Measurements from ENCODE around the gene SMIM13.

The SMIM13 gene

GRCh38 chr6:11093626-11094410, at the start of gene SMIM13:
Gene SMIM13, plus strand, starts transcription at chr6:11093834. Its CDS starts 480 bp downstream, at chr6:11094314.
- DNase-seq = peak; percentile 98

- peak; percentile 82 for DNase-seq
Observed at GRCh38 chr6:11043961-11044711, 49.5 kb upstream of the SMIM13 start, which contains the start of gene ELOVL2. Gene ELOVL2, minus strand, starts transcription at chr6:11044305. Its CDS starts 75 bp downstream, at chr6:11044230.

GRCh38 chr6:11044712-11045167, 48.9 kb upstream of the SMIM13 start:
- DNase-seq = peak; percentile 57

GRCh38 chr6:11050731-11051130, 42.9 kb upstream of the SMIM13 start:
- DNase-seq = peak; percentile 30

GRCh38 chr6:11053307-11053706, 40.3 kb upstream of the SMIM13 start:
- DNase-seq = no peak

- no peak for DNase-seq
Observed at GRCh38 chr6:11054722-11055121, 38.9 kb upstream of the SMIM13 start.

- DNase-seq = no peak
Observed at GRCh38 chr6:11055127-11055627, 38.5 kb upstream of the SMIM13 start.

- DNase-seq = no peak
Observed at GRCh38 chr6:11056871-11057270, 36.8 kb upstream of the SMIM13 start.

GRCh38 chr6:11058406-11058805, 35.2 kb upstream of the SMIM13 start:
- no peak for DNase-seq

GRCh38 chr6:11062083-11062482, 31.6 kb upstream of the SMIM13 start:
- no peak for DNase-seq

GRCh38 chr6:11062715-11063114, 30.9 kb upstream of the SMIM13 start:
- no peak for DNase-seq

- no peak for DNase-seq
Observed at GRCh38 chr6:11064836-11065235, 28.8 kb upstream of the SMIM13 start.

GRCh38 chr6:11065436-11066202, 28.0 kb upstream of the SMIM13 start:
- no peak for DNase-seq

GRCh38 chr6:11066505-11067347, 26.9 kb upstream of the SMIM13 start:
- peak; percentile 36 for DNase-seq

- DNase-seq = peak; percentile 10
Observed at GRCh38 chr6:11067348-11067747, 26.3 kb upstream of the SMIM13 start.

GRCh38 chr6:11069760-11070159, 23.9 kb upstream of the SMIM13 start:
- DNase-seq = no peak

- no peak for DNase-seq
Observed at GRCh38 chr6:11072101-11072500, 21.5 kb upstream of the SMIM13 start.

GRCh38 chr6:11076540-11076939, 17.1 kb upstream of the SMIM13 start:
- DNase-seq = no peak

GRCh38 chr6:11078266-11078665, 15.4 kb upstream of the SMIM13 start:
- DNase-seq = no peak

GRCh38 chr6:11080296-11080695, 13.3 kb upstream of the SMIM13 start:
- DNase-seq = no peak

GRCh38 chr6:11083491-11083890, 10.1 kb upstream of the SMIM13 start:
- no peak for DNase-seq

GRCh38 chr6:11083956-11084355, 9.7 kb upstream of the SMIM13 start:
- DNase-seq = no peak
